ENCODE results near the gene SRGAP1. TPM values are rescaled to one million over a fixed set of nuclear protein-coding genes. Genes with fewer than 3 reads are reported as not detected.

SRGAP1 gene
- total RNA-seq, 2 experiments from 2014 or later = 0.02 to 0.21 TPM

DNA sequence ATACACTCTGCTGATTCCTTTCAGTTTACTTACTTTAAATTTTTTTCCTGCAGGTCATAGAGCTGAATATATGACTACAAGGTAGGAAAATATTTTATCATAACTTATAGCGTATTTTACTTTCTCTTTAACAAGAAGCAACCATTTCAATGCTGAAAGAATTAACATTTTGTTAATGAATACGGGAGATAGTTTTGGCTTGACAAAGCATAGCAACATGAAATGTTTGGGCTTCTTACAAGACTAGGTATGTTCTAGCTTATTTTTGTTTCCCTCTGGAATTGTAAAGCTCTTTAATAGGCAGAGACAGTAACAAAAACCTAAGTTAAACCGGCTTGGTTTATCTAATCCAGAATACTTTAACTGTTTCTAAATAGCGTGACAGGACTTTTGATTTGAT is 242.4 kb downstream of the SRGAP1 start:
- DNase-seq = no peak
- H3K27me3 Mint-ChIP-seq = peaks cover 15% of the 10 kb centered on the region
- no peaks in the 10 kb centered on the region for H3K9me3 Mint-ChIP-seq (ENCODE audit: low read depth)
- H3K4me1 Mint-ChIP-seq = no peaks in the 10 kb centered on the region
- no peak overlapping the region for H3K4me3 Mint-ChIP-seq
- intact Hi-C loops (cut with DNase I, micrococcal nuclease) = no loop called here
- no peaks in the 10 kb centered on the region for H3K36me3 Mint-ChIP-seq (ENCODE audit: low read depth)
- no peak for ATAC-seq
- ChIA-PET POLR2A (no interaction called here), CTCF (interaction anchor here (1.1 kb wide), 2 partner anchors 10 to 11 kb away, joined by 3 to 4 read pairs; no protein-coding TSS in a partner anchor)
- H3K27ac Mint-ChIP-seq = no peak overlapping the region

DNA sequence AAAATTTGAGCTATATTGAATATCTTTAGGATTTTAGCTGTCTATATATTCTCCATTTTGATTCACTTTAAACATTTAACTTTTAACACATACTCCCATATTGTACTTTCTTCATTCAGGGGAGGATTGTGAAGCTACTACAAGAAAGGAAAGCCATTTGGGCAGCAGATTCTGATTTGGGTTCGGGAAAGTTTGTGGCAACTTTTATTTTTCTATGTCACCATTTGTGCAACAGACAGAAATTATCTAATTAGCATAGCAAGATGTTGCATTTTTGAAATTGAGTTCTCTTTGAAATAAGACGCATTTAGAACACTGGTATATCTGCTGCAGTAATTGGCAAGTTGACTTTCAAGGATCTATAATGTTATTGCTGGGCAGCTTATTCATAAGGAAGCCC is 243.3 kb downstream of the SRGAP1 start:
- Mint-ChIP-seq H3K27ac (no peak overlapping the region), H3K36me3 (ENCODE audit: low read depth) (no peaks in the 10 kb centered on the region), H3K4me1 (no peaks in the 10 kb centered on the region), H3K9me3 (ENCODE audit: low read depth) (no peaks in the 10 kb centered on the region), H3K27me3 (peaks cover 14% of the 10 kb centered on the region), H3K4me3 (no peak overlapping the region)
- ATAC-seq (no peak), DNase-seq (no peak)
- intact Hi-C loops (cut with DNase I, micrococcal nuclease) = no loop called here
- CTCF ChIA-PET = interaction anchor here (0.7 kb wide), 1 partner anchor 9 kb away, joined by 3 read pairs; no protein-coding TSS in a partner anchor
- POLR2A ChIA-PET = no interaction called here

DNA sequence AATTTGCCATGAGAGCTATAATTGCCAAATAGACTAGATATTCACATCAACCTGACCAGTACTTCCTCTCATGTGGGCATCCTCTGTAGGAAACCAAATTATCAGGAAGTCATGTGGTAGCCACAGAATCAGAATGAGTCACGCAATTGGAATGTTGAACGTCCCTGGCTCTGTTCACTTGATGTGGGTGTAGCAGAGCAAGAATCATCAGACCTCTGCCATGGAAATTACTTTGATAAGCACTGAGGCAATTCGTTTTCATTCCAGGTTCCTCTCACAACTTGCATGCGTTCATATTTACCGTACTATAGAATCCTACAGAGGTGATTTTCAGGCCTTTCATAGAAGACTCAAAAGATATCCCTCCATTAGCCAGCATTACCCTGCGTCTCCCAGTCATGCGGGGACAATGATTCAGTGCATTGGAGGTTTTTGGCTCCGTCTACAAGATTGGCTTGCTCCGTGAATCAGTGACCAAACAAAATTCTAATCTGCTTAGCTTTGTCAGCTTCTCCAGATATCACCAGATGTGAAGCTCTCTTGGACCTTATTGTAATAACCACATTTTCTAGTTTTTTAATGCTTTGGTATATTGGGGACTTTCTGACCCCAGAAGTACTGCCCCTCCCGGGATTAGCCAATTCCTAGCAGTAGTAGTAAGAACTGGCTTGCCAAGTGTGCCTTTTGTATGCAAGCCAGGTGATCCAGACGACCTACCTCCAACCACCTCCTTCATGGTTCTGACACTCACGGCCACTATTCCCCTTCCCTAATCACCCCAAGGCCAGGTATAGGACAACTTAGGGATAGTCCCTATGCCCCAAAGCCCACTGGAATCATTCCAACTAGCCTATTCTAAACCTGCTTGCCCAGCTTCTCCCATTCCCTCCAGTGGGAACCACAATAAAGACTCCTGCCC is 244.2 kb downstream of the SRGAP1 start:
- ATAC-seq = no peak
- intact Hi-C loops (cut with DNase I, micrococcal nuclease) = no loop called here
- Mint-ChIP-seq H3K4me3 (no peak overlapping the region), H3K4me1 (no peaks in the 10 kb centered on the region), H3K9me3 (ENCODE audit: low read depth) (no peaks in the 10 kb centered on the region), H3K27ac (no peak overlapping the region), H3K27me3 (peaks cover 14% of the 10 kb centered on the region), H3K36me3 (ENCODE audit: low read depth) (no peaks in the 10 kb centered on the region)
- no peak for DNase-seq
- CTCF ChIA-PET = no interaction called here
- POLR2A ChIA-PET = no interaction called here

DNA sequence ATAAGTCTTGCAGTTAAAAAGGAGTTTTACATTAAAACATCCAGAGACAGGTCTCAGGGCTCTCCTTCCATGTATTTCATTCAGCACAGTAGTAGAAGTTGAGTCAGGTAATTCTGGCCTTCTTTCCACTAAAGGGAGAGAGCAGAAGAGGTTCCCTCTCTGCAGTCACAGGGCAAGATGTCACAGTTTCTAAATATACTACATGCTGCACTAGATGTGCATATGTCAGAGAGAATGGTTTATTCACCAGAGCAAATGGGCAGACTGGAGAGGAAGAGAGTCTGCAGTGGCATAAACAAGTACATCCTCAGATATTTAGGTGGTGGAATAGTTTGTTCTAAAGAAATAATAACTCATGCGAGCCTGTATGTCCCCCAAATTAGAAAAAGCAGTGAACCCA is 245.5 kb downstream of the SRGAP1 start:
- ATAC-seq (no peak), DNase-seq (no peak)
- no peaks in the 10 kb centered on the region for H3K4me1 Mint-ChIP-seq
- peaks cover 14% of the 10 kb centered on the region for H3K27me3 Mint-ChIP-seq
- no peak overlapping the region for H3K4me3 Mint-ChIP-seq
- intact Hi-C loops (cut with DNase I, micrococcal nuclease) = no loop called here
- no peaks in the 10 kb centered on the region for H3K9me3 Mint-ChIP-seq (ENCODE audit: low read depth)
- no peaks in the 10 kb centered on the region for H3K36me3 Mint-ChIP-seq (ENCODE audit: low read depth)
- ChIA-PET CTCF (no interaction called here), POLR2A (no interaction called here)
- no peak overlapping the region for H3K27ac Mint-ChIP-seq

DNA sequence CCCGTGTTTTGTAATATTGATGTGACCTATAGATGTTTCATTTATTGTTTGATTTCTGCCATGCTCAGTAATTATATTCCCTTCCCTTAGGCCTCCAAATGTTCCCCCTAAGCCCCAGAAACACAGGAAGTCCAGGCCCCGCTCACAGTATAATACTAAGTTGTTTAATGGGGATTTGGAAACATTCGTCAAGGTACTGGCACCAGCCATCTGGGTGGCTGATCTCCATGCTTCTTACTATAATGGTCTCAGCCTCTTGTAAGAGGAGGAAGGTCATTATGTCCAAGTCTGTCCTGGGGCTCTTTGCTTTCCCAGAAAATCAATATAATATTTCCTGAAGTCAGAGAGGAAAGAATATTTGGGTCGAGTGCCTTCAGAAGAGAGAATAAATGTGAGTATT is 246.7 kb downstream of the SRGAP1 start:
- POLR2A ChIA-PET = no interaction called here
- DNase-seq (no peak), ATAC-seq (no peak)
- H3K9me3 Mint-ChIP-seq (ENCODE audit: low read depth) = no peaks in the 10 kb centered on the region
- no peaks in the 10 kb centered on the region for H3K36me3 Mint-ChIP-seq (ENCODE audit: low read depth)
- H3K27me3 Mint-ChIP-seq = peaks cover 7% of the 10 kb centered on the region
- intact Hi-C loops (cut with DNase I, micrococcal nuclease) = no loop called here
- H3K27ac Mint-ChIP-seq = no peak overlapping the region
- H3K4me3 Mint-ChIP-seq = no peak overlapping the region
- no peaks in the 10 kb centered on the region for H3K4me1 Mint-ChIP-seq
- CTCF ChIA-PET = no interaction called here

DNA sequence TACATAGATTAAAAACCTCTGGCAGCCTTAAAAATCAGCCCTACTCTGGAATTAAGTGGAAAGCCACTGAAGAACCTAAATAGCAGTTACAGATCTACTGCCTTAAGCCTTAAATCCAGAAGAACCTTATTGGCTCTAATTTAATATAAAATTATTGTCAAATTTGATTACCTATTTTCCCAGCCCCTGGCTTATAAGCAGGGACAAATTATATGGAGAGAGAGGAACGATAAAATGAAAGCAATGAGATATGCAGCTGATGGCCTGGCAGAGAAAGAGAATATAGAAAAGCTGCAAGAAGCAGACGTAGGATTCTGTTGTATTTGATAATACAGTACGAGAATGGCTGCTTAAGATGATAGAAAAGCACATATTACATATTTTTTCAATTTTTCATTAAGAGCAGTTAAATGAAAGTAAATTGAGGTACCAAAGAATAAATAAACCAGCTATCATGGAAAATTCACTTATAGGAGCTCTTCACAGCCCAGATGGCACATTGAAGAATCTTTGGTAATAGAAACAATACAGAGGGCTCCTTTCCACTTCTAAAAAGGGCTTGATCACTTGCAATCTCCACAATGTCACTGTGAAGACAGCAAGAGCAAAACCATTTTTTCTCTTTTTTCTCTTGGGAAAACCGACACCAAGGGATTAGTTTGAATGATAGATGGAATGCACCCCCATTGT is 248.2 kb downstream of the SRGAP1 start:
- Mint-ChIP-seq H3K27me3 (peaks cover 6% of the 10 kb centered on the region), H3K4me1 (no peaks in the 10 kb centered on the region), H3K36me3 (ENCODE audit: low read depth) (no peaks in the 10 kb centered on the region), H3K27ac (no peak overlapping the region), H3K9me3 (ENCODE audit: low read depth) (no peaks in the 10 kb centered on the region), H3K4me3 (no peak overlapping the region)
- DNase-seq (no peak), ATAC-seq (no peak)
- intact Hi-C loops (cut with DNase I, micrococcal nuclease) = no loop called here
- CTCF ChIA-PET = interaction anchor here (0.8 kb wide), 1 partner anchor 145 kb away, joined by 4 read pairs; no protein-coding TSS in a partner anchor
- POLR2A ChIA-PET = no interaction called here

DNA sequence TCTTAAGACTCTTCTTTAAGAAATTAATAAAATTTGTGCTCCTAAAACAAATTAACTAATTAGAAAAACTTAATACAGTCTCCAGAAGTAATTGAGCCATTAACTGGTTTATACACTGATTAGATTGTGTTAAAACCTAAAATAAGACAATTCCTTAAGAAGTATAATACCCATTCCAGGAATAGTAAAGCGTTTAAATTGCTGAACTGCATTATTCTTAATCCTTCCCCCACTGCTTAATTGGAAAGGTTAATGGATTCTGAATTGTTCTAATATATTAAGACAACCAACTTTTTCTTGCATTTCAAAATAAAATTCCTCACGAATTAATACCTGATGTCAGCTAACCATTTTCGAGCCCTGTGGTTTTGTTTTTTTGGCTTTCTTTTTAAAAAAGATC is 249.2 kb downstream of the SRGAP1 start:
- H3K36me3 Mint-ChIP-seq (ENCODE audit: low read depth) = no peaks in the 10 kb centered on the region
- CTCF ChIA-PET = interaction anchor here (0.8 kb wide), 1 partner anchor 144 kb away, joined by 4 read pairs; no protein-coding TSS in a partner anchor
- H3K4me1 Mint-ChIP-seq = no peaks in the 10 kb centered on the region
- H3K27me3 Mint-ChIP-seq = peaks cover 8% of the 10 kb centered on the region
- no peak overlapping the region for H3K27ac Mint-ChIP-seq
- no peak for DNase-seq
- no peak overlapping the region for H3K4me3 Mint-ChIP-seq
- intact Hi-C loops (cut with DNase I, micrococcal nuclease) = no loop called here
- no peaks in the 10 kb centered on the region for H3K9me3 Mint-ChIP-seq (ENCODE audit: low read depth)
- POLR2A ChIA-PET = no interaction called here
- no peak for ATAC-seq

DNA sequence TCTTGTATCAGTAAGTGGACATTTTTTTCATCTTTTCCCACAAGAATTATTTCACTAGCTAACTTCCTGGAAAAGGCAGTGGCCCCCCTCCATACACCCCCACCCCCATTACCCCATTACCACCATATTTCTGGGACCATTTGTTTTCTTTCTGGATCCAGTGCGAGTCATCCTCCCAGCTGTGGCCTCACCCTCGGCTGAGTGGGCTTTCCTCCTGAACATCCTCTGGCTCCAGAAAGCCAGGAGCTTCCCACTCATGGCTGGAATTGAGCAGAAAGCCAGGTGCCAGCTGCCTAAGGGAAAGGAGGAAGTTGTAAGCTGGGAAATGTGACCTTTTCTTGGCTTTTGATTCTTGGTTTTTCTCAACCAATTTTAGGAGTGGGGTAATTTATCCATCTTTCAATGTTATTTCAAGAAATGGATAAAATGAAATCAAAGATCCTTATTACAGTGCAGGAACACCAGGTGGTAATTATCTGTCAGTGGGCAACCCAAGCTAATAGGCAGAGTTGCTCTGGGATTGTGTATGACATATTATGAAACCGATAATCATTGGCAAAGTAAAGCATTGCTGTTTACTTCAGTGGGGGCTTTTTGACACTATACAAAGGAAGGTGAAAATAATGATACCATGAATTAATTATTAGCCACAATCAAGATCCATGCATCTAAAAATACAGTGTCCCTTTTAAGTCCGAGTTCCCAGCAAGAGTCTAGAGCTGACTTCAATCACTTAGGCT is 253.0 kb downstream of the SRGAP1 start:
- Mint-ChIP-seq H3K4me1 (no peaks in the 10 kb centered on the region), H3K27me3 (peaks cover 4% of the 10 kb centered on the region), H3K36me3 (ENCODE audit: low read depth) (no peaks in the 10 kb centered on the region), H3K27ac (no peak overlapping the region), H3K4me3 (no peak overlapping the region), H3K9me3 (ENCODE audit: low read depth) (no peaks in the 10 kb centered on the region)
- POLR2A ChIA-PET = no interaction called here
- CTCF ChIA-PET = interaction anchor here (1.0 to 1.3 kb wide), 2 partner anchors 10 to 11 kb away, joined by 3 read pairs; no protein-coding TSS in a partner anchor
- DNase-seq (no peak), ATAC-seq (no peak)
- intact Hi-C loops (cut with DNase I, micrococcal nuclease) = no loop called here

DNA sequence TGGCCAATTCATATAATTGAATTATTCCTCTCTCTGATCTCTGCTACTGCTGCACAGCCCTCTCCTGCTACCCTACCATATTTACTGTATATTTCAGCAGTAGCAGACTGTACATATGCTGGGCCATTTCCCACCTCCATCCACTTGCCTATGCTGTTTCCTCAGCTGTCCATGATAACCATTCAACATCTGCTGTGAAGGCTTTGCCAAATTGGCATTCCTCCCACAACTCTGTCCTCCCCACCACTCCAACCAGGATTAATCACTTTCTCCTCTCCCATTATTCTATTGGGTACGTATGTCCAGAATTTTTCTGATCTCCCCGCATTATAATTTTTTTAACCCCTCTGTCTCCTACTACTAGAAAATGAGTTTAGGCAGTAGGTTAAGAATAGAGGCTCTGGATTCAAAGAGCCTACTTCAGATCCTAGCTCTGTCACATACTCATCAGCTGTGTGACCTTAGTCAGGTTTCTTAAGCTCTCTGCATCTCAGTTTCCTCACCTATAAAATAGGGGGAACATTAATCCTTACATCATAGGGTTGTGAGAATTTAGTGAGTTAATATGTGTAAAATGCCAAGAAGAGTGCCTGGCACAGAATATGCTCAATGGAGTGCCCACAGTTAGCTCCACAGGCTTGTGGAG is 254.3 kb downstream of the SRGAP1 start:
- H3K27me3 Mint-ChIP-seq = peaks cover 4% of the 10 kb centered on the region
- H3K27ac Mint-ChIP-seq = no peak overlapping the region
- H3K4me1 Mint-ChIP-seq = no peaks in the 10 kb centered on the region
- intact Hi-C loops (cut with DNase I, micrococcal nuclease) = no loop called here
- POLR2A ChIA-PET = no interaction called here
- CTCF ChIA-PET = no interaction called here
- no peak for DNase-seq
- no peaks in the 10 kb centered on the region for H3K36me3 Mint-ChIP-seq (ENCODE audit: low read depth)
- no peaks in the 10 kb centered on the region for H3K9me3 Mint-ChIP-seq (ENCODE audit: low read depth)
- H3K4me3 Mint-ChIP-seq = no peak overlapping the region
- ATAC-seq = no peak

DNA sequence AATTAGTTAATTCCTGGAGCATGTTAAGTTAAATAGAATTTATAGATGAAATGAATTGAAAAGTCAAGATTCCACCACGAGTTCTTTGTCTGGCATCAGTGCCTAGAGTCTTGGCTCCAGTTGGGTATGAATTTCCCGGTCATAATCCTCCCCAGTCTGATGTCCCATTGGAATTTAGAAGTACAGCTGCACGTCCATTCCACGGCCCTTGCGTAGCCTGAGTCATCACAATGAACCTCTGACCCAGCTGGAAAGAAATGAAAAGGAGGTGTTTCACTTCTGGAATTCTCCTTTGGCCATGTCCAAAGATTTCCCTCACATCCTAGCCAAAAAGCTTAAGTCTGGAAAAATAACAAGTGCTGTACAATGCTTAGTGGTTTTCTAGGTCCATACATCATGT is 254.9 kb downstream of the SRGAP1 start:
- Mint-ChIP-seq H3K9me3 (ENCODE audit: low read depth) (no peaks in the 10 kb centered on the region), H3K36me3 (ENCODE audit: low read depth) (no peaks in the 10 kb centered on the region), H3K4me3 (no peak overlapping the region), H3K27me3 (peaks cover 4% of the 10 kb centered on the region), H3K4me1 (no peaks in the 10 kb centered on the region), H3K27ac (no peak overlapping the region)
- intact Hi-C loops (cut with DNase I, micrococcal nuclease) = no loop called here
- DNase-seq (no peak), ATAC-seq (no peak)
- POLR2A ChIA-PET = no interaction called here
- CTCF ChIA-PET = no interaction called here

DNA sequence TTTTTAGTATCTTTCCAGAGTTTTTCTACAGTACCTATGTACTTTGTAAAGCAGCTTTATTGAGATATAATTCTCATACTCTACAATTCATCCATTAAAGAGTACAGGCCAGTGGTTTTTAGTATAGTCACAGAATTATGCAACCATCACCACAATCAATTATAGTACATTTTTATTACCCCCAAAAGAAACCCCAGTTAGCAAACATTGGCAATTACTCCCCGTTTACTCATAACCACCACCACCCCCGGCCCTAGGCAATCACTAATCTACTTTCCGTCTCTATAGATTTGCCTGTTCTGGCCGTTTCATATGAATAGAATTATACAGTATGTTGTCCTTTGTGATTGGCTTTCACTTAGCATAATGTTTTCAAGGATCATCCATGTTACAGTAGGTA is 257.8 kb downstream of the SRGAP1 start:
- H3K4me3 Mint-ChIP-seq = no peak overlapping the region
- DNase-seq (no peak), ATAC-seq (no peak)
- ChIA-PET CTCF (interaction anchor here (1.2 kb wide), 1 partner anchor 33 kb away, joined by 3 read pairs; no protein-coding TSS in a partner anchor), POLR2A (no interaction called here)
- peaks cover 7% of the 10 kb centered on the region for H3K27me3 Mint-ChIP-seq
- intact Hi-C loops (cut with DNase I, micrococcal nuclease) = no loop called here
- no peaks in the 10 kb centered on the region for H3K9me3 Mint-ChIP-seq (ENCODE audit: low read depth)
- H3K4me1 Mint-ChIP-seq = no peaks in the 10 kb centered on the region
- no peak overlapping the region for H3K27ac Mint-ChIP-seq
- no peaks in the 10 kb centered on the region for H3K36me3 Mint-ChIP-seq (ENCODE audit: low read depth)

Data from activated CD4-positive, alpha-beta T cell treated with anti-CD3 and anti-CD28 coated beads for 36 hours (primary cell).